ENCODE results near the gene FOXP4. TPM values are rescaled to one million over a fixed set of nuclear protein-coding genes. Genes with fewer than 3 reads are reported as not detected.

Gene FOXP4
- total RNA-seq, 1 experiment from 2014 or later = 32.3 TPM

DNA sequence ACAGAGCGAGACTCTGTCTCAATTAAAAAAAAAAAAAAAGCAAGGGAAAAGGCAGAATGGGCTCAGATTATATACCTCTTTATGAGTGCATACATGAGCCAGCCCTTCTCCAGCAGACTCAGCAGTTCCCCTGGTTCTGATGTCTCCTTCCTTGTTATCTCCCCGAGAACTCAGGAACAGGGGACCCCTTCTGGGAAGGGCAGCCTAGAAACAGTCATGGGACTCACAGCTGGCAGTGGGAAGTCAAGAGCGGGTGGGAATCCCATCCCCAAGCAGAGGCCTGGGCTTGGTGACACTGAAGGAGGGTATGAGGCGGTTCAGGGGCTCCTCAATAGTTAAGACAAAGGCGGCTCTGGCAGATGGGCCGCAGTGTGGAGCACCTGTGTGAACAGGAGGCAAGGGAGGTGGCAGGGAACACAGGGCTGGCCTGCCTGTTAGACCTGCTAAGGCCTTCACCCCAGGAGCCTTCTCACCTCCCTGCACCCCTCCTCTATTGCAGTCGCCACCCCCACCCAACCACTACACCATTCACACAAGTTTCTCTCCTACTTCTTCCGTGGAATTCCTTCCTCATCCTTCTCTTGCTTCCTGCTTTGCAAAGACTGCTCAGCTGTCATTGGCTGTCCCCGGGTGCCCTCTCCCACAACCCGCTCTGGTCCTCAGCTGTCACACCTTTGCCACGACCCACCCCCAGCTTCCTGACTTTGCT lies 62.4 kb downstream of the FOXP4 start:
- H3K27me3 ChIP-seq (ENCODE audit: insufficient read depth, low read length) = no peaks in the 10 kb centered on the region
- H2AFZ ChIP-seq (ENCODE audit: low read depth, low read length, poor library complexity, severe bottlenecking) = no peak overlapping the region
- ChIA-PET POLR2A (interaction anchor here (1.2 kb wide), 1 partner anchor 125 kb away, joined by 3 read pairs; no protein-coding TSS in a partner anchor), RAD21 (ENCODE audit: low non-redundant PET in 1 of 2, low total read pairs in 2 of 2, uncharacterized antibody in 2 of 2, unreplicated experiment in 2 of 2) (no interaction called here), CTCF (no interaction called here)
- H3K27ac ChIP-seq (ENCODE audit: low read depth, low read length) = no peak overlapping the region
- H4K20me1 ChIP-seq (ENCODE audit: insufficient read depth) = no peaks in the 10 kb centered on the region
- H3K36me3 ChIP-seq (ENCODE audit: control insufficient read depth in 1 of 2, insufficient read depth in 2 of 2, low read length in 2 of 2) = no peaks in the 10 kb centered on the region
- H3K9me2 ChIP-seq (ENCODE audit: insufficient read depth) = no peaks in the 10 kb centered on the region
- ATAC-seq (no peak), DNase-seq (ENCODE audit: low read depth, low spot score) (no peak)
- no peaks in the 10 kb centered on the region for H3K9me3 ChIP-seq (ENCODE audit: control insufficient read depth in 1 of 2, insufficient read depth in 1 of 2, low read depth in 1 of 2, low read length in 2 of 2)
- no peak overlapping the region for H3K4me3 ChIP-seq (replicated peaks in 1 of 2; ENCODE audit: low read depth in 1 of 2, low read length in 2 of 2)
- H3K79me2 ChIP-seq (ENCODE audit: insufficient read depth, low read length) = no peaks in the 10 kb centered on the region
- TF ChIP-seq, protein P1, sequence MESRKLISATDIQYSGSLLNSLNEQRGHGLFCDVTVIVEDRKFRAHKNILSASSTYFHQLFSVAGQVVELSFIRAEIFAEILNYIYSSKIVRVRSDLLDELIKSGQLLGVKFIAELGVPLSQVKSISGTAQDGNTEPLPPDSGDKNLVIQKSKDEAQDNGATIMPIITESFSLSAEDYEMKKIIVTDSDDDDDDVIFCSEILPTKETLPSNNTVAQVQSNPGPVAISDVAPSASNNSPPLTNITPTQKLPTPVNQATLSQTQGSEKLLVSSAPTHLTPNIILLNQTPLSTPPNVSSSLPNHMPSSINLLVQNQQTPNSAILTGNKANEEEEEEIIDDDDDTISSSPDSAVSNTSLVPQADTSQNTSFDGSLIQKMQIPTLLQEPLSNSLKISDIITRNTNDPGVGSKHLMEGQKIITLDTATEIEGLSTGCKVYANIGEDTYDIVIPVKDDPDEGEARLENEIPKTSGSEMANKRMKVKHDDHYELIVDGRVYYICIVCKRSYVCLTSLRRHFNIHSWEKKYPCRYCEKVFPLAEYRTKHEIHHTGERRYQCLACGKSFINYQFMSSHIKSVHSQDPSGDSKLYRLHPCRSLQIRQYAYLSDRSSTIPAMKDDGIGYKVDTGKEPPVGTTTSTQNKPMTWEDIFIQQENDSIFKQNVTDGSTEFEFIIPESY (IDR thresholded peaks at IDR 0.05; ENCODE audit: extremely low read depth, insufficient replicate concordance, low read length) = no peak
- no peak for TF ChIP-seq SP1 (IDR thresholded peaks at IDR 0.05; ENCODE audit: low read depth)
- TF ChIP-seq, protein P2, sequence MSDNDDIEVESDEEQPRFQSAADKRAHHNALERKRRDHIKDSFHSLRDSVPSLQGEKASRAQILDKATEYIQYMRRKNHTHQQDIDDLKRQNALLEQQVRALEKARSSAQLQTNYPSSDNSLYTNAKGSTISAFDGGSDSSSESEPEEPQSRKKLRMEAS (IDR thresholded peaks at IDR 0.05) = no peak
- TF ChIP-seq TCF7L2 (IDR thresholded peaks at IDR 0.05; ENCODE audit: borderline replicate concordance, extremely low read depth, insufficient read depth, insufficient read length) = no peak
- TF ChIP-seq CBX3 (IDR thresholded peaks at IDR 0.05; ENCODE audit: low read depth) = no peak
- no peak overlapping the region for H3K4me2 ChIP-seq (ENCODE audit: low read length)
- intact Hi-C loops (cut with micrococcal nuclease) = loop anchor here (10.0 kb wide), 1 partner anchor 166 kb away; the partner anchor contains the start of gene FRS3
- no peak overlapping the region for H3K9ac ChIP-seq (ENCODE audit: low read length)
- H3K4me1 ChIP-seq (ENCODE audit: control insufficient read depth in 1 of 2, insufficient read depth in 2 of 2, low read length in 2 of 2) = no peaks in the 10 kb centered on the region
- BruUV-seq (replicated peaks) = no TSS peak

DNA sequence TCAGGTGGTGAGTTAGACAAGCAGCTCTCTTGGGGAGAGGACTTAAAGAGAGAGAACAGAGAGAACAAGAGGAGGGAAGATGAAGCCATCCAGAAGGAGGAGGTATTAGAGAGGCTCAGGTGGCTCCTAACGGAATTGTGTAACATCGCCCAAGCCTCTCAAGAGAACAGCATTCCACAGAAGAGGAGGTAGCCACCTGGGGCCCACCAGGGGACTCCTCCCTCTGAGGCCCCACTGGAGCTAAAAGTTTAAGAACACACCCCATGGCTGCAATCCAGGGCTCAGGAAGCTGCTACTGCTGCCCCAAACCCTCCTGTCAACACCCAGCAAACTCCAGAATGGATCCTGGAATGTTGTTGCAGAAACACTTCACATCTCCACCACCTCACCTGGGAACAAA lies 68.5 kb downstream of the FOXP4 start:
- Histone ChIP-seq H3K4me1 (ENCODE audit: control insufficient read depth in 1 of 2, insufficient read depth in 2 of 2, low read length in 2 of 2) (no peaks in the 10 kb centered on the region), H3K79me2 (ENCODE audit: insufficient read depth, low read length) (no peaks in the 10 kb centered on the region), H3K27ac (ENCODE audit: low read depth, low read length) (no peak overlapping the region), H3K9me3 (ENCODE audit: control insufficient read depth in 1 of 2, insufficient read depth in 1 of 2, low read depth in 1 of 2, low read length in 2 of 2) (no peaks in the 10 kb centered on the region), H3K4me2 (ENCODE audit: low read length) (no peak overlapping the region), H3K9me2 (ENCODE audit: insufficient read depth) (no peaks in the 10 kb centered on the region), H3K36me3 (ENCODE audit: control insufficient read depth in 1 of 2, insufficient read depth in 2 of 2, low read length in 2 of 2) (no peaks in the 10 kb centered on the region), H3K4me3 (replicated peaks in 1 of 2; ENCODE audit: low read depth in 1 of 2, low read length in 2 of 2) (no peak overlapping the region), H3K27me3 (ENCODE audit: insufficient read depth, low read length) (no peaks in the 10 kb centered on the region), H4K20me1 (ENCODE audit: insufficient read depth) (no peaks in the 10 kb centered on the region), H3K9ac (ENCODE audit: low read length) (no peak overlapping the region), H2AFZ (ENCODE audit: low read depth, low read length, poor library complexity, severe bottlenecking) (no peak overlapping the region)
- CTCF ChIA-PET = interaction anchor here (1.3 kb wide), 1 partner anchor 12 kb away, joined by 6 read pairs; no protein-coding TSS in a partner anchor
- DNase-seq (ENCODE audit: low read depth, low spot score) (no peak), ATAC-seq (no peak)
- RAD21 ChIA-PET (ENCODE audit: low non-redundant PET in 1 of 2, low total read pairs in 2 of 2, uncharacterized antibody in 2 of 2, unreplicated experiment in 2 of 2) = no interaction called here
- BruUV-seq (replicated peaks) = no TSS peak
- intact Hi-C loops (cut with micrococcal nuclease) = no loop called here
- POLR2A ChIA-PET = interaction anchor here (0.9 kb wide), 1 partner anchor 20 kb away, joined by 3 read pairs; no protein-coding TSS in a partner anchor
- no peak for TF ChIP-seq EGR1 (IDR thresholded peaks at IDR 0.05; ENCODE audit: low read depth)
- TF ChIP-seq CEBPB (IDR thresholded peaks at IDR 0.05; ENCODE audit: low read depth) = no peak
- TF ChIP-seq ELF1 (IDR thresholded peaks at IDR 0.05; ENCODE audit: borderline replicate concordance, low read depth) = no peak
- TF ChIP-seq YY1 (IDR thresholded peaks at IDR 0.05; ENCODE audit: extremely low read depth, insufficient replicate concordance, low read depth, low read length) = no peak
- no peak for TF ChIP-seq TCF7L2 (IDR thresholded peaks at IDR 0.05; ENCODE audit: borderline replicate concordance, extremely low read depth, insufficient read depth, insufficient read length)
- no peak for TF ChIP-seq ZNF274 (IDR thresholded peaks at IDR 0.05; ENCODE audit: low read depth, low read length)
- TF ChIP-seq SIN3A (IDR thresholded peaks at IDR 0.05; ENCODE audit: low read depth) = no peak
- TF ChIP-seq, protein P3, sequence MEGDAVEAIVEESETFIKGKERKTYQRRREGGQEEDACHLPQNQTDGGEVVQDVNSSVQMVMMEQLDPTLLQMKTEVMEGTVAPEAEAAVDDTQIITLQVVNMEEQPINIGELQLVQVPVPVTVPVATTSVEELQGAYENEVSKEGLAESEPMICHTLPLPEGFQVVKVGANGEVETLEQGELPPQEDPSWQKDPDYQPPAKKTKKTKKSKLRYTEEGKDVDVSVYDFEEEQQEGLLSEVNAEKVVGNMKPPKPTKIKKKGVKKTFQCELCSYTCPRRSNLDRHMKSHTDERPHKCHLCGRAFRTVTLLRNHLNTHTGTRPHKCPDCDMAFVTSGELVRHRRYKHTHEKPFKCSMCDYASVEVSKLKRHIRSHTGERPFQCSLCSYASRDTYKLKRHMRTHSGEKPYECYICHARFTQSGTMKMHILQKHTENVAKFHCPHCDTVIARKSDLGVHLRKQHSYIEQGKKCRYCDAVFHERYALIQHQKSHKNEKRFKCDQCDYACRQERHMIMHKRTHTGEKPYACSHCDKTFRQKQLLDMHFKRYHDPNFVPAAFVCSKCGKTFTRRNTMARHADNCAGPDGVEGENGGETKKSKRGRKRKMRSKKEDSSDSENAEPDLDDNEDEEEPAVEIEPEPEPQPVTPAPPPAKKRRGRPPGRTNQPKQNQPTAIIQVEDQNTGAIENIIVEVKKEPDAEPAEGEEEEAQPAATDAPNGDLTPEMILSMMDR (IDR thresholded peaks at IDR 0.05 in 2 of 3, conservative IDR thresholded peaks at IDR 0.05 in 1 of 3; ENCODE audit: borderline replicate concordance in 1 of 3, insufficient read depth in 1 of 3, low read depth in 2 of 3, low read length in 2 of 3) = no peak

All from HCT116 (cell line).